Bronchial epithelial cell (primary cell): ENCODE data around the gene JAZF1. TPM values are rescaled to one million over a fixed set of nuclear protein-coding genes. Genes with fewer than 3 reads are reported as not detected.

Experiments used
- DNase-seq: peaks from one replicate; pipeline ENCODE4 v3.0.0-alpha.2; 2010; ENCODE audit warnings: low read depth
- FAIRE-seq: peaks from 2 replicates; lab custom pipeline; 2011; peaks lifted over from hg19 to GRCh38; lab: Jason Lieb, UNC
- H3K27me3 ChIP-seq: 2 replicates; pipeline ENCODE4 v1.5.1; 2011; ENCODE audit warnings: low read length; ENCODE audit not compliant: control insufficient read depth, insufficient read depth
- H3K36me3 ChIP-seq: 2 replicates; pipeline ENCODE4 v1.5.1; 2011; ENCODE audit warnings: low read length; ENCODE audit not compliant: control insufficient read depth, insufficient read depth
- H3K4me3 ChIP-seq: 2 replicates; pipeline ENCODE4 v1.5.1; 2011; ENCODE audit warnings: mild to moderate bottlenecking, low read depth, low read length, control low read depth
- total RNA-seq: library from RNA; depleted of rRNA; stranded (reverse); fragments of >200 nt; gene quantifications from 2 replicates; pipeline ENCODE4 v1.2.1, GENCODE V29; 2014
- TF ChIP-seq, protein P1 (sequence below): IDR thresholded peaks from 2 replicates; pipeline ENCODE4 v1.5.1; 2011; ENCODE audit warnings: mild to moderate bottlenecking, moderate library complexity, low read length, control low read depth, inconsistent platforms; ENCODE audit not compliant: insufficient read depth, severe bottlenecking

Gene JAZF1
- total RNA-seq, 1 donor from 2014 or later, result 1.1 TPM

DNA sequence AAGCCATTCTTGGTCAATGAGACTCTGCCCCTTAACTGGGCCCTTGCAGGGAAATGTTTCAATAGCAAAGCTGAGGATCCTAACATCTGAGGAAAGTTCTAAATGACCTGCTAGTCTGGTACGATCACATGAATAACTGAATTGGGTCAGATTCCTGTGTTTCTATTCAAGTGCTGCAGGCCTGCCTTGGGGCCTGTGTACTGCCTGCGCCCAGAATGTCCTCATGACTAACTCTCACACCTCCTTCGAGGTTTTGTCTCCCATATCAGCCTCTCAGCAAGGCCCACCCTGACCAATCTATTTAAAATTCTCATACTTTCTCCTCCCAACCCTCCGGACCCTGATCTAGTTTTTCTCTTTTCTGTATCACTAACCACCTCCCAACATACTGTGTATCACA is 4.4 kb downstream of the JAZF1 start:
- Histone ChIP-seq H3K36me3 (no peaks in the 10 kb centered on the region), H3K27me3 (no peaks in the 10 kb centered on the region), H3K4me3 (no peak overlapping the region)
- FAIRE-seq (no peak), DNase-seq (no peak)
- TF ChIP-seq, protein P1, sequence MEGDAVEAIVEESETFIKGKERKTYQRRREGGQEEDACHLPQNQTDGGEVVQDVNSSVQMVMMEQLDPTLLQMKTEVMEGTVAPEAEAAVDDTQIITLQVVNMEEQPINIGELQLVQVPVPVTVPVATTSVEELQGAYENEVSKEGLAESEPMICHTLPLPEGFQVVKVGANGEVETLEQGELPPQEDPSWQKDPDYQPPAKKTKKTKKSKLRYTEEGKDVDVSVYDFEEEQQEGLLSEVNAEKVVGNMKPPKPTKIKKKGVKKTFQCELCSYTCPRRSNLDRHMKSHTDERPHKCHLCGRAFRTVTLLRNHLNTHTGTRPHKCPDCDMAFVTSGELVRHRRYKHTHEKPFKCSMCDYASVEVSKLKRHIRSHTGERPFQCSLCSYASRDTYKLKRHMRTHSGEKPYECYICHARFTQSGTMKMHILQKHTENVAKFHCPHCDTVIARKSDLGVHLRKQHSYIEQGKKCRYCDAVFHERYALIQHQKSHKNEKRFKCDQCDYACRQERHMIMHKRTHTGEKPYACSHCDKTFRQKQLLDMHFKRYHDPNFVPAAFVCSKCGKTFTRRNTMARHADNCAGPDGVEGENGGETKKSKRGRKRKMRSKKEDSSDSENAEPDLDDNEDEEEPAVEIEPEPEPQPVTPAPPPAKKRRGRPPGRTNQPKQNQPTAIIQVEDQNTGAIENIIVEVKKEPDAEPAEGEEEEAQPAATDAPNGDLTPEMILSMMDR, result no peak

DNA sequence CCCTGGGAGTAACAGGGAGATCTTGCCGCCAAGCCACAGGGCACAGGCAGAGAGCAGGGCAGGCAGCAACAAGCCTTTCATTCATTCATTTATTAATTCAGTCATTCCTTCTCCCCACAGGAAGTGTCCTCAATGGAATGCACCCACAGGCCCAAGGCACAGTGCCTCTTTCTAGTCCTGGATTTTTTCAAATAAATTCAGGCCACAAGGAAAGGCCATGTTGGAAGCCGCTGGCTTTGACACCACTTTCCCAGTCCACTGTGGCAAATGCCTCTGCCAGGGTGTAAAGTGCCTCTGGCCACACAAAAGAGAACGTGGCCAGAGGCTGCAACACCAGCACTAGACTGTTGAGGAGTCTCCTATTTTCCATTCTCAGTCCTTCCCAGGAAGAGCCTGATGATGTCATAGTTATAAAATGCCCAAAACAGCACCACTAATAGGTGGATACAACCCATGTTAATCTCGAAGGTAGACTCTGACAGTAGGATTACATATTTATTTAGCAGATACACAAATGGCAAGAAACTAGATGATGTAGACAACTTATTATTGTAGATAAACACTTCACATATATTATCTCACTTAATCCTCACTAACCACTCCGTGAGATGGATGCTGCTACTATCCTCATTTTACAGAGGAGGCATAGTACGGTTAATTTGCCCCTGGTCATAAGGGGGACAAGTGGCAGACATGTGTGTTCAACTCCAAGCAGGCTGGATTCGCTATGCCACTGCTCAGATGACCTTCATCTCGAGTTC is 5.5 kb downstream of the JAZF1 start:
- no peaks in the 10 kb centered on the region for H3K36me3 ChIP-seq
- no peak overlapping the region for H3K4me3 ChIP-seq
- TF ChIP-seq, protein P1, result no peak
- FAIRE-seq (no peak), DNase-seq (no peak)
- no peaks in the 10 kb centered on the region for H3K27me3 ChIP-seq

DNA sequence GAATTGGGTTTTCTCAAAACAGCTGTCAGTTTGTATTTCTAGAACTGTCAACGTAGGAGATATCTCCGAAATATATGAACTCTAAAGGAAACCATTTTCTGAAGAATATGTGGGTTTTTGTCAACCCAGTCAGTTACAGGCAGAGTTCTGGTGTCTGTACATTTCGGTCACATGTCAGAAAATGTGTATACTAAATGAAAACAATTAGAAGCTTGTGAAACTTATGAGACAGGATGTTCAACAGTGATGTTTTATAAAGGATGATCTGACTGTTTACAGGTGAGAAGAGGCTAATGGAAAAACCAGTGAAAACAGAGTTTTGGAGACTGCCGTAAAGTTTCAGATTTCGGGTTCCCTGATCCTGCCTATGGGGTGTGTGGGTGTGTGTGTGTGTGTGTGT is 6.2 kb downstream of the JAZF1 start:
- TF ChIP-seq, protein P1, result no peak
- Histone ChIP-seq H3K4me3 (no peak overlapping the region), H3K36me3 (no peaks in the 10 kb centered on the region), H3K27me3 (no peaks in the 10 kb centered on the region)
- DNase-seq (no peak), FAIRE-seq (no peak)

DNA sequence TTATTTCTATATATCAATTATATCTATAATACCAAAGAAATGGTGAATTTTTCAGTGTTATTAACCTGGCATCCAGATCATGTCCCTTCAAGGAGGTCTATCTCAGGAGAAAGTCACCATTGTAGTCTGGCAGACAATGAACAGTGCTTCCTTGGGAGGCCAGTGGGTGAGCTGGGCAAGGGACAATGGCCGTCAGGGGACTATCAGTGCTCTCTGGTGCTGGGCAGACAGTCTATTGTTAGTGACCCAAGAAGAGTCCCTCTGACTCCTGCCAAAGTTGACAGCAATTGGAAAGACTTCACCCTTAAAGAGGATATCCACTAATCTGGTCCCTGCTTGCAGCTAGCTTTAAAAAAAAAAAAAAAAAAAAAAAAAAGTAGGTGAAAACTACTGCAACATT is 7.1 kb downstream of the JAZF1 start:
- TF ChIP-seq, protein P1, result no peak
- no peak for FAIRE-seq
- Histone ChIP-seq H3K27me3 (no peaks in the 10 kb centered on the region), H3K4me3 (no peak overlapping the region), H3K36me3 (no peaks in the 10 kb centered on the region)
- DNase-seq, result no peak

DNA sequence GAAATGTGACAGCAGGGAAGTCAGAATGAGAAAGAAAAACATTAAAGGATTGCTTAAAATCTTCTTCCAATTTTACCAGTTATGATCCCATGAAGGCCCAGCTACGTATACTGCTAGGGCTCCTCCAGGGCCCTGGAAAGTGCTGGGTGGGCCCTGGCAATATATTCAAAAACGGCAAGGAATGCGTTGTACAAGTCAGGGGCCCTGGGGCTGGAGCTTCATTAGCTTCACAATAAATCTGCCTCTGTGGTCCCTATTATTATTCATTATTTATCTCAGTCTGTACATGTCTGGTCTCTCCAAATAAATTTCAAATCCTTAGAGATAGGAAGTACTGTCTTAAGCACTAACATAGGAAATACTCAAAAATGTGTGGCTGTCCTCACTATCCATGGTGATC is 7.6 kb downstream of the JAZF1 start:
- no peak for FAIRE-seq
- no peak overlapping the region for H3K4me3 ChIP-seq
- H3K27me3 ChIP-seq, result no peaks in the 10 kb centered on the region
- DNase-seq, result no peak
- TF ChIP-seq, protein P1, result no peak
- H3K36me3 ChIP-seq, result no peaks in the 10 kb centered on the region

DNA sequence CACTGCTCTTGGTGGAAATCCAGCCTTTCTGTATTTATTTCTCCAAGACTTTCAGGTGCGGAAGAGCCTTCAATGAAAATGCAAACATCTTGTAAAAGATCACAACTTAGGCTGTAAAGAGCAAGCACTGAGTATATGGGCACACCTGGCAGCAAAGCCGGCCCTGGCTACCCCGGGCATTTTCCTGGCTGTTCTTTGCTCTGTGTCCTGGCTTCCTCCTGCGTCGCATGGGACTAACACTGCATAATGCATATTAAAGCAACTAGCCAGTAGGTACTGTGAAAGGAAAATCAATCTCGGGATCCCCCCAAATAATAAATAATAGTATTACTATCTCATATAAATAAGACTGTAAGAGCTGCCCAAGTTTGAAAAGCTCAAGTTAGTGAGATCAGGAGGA is 9.9 kb downstream of the JAZF1 start:
- no peaks in the 10 kb centered on the region for H3K36me3 ChIP-seq
- no peak for FAIRE-seq
- no peak overlapping the region for H3K4me3 ChIP-seq
- DNase-seq, result no peak
- H3K27me3 ChIP-seq, result no peaks in the 10 kb centered on the region
- TF ChIP-seq, protein P1, result no peak
